ENCODE results near the gene CAMKMT. TPM values are rescaled to one million over a fixed set of nuclear protein-coding genes. Genes with fewer than 3 reads are reported as not detected.

CAMKMT gene
- total RNA-seq, 1 experiment from 2014 or later, result 17.4 TPM

DNA sequence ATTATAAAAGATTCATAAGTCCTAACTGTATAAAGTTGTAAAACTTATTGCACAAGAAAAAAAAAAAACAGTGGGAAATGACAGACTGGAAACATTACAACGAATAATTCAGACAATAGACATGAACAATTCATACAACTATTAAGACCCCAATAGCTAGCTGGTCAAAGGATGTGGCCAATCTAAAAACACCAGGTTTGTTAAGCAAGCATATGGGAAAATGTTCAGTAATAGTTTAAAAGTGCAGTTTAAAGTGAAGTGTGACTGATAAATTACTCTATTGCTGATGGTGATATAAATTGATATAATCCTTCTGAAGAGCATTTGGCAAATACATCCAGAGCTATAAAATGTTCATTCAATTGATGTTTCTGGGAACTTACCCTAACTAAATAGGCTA lies 289.0 kb downstream of the CAMKMT start:
- no peaks in the 10 kb centered on the region; a peak in 1 of 7 replicates for H3K36me3 Mint-ChIP-seq (ENCODE audit: insufficient read depth in 1 of 3, low read depth in 3 of 3)
- Histone ChIP-seq H3T11ph (ENCODE audit: low read length) (no peak overlapping the region), H2BK12ac (ENCODE audit: insufficient read length, low read depth, low read length) (no peak overlapping the region), H3K79me2 (ENCODE audit: insufficient read depth, low read length) (no peaks in the 10 kb centered on the region), H3K79me1 (ENCODE audit: insufficient read depth, low read depth, low read length, poor library complexity, severe bottlenecking) (no peaks in the 10 kb centered on the region), H2BK120ac (ENCODE audit: low read depth, low read length, poor library complexity, severe bottlenecking) (no peak overlapping the region), H3K4me2 (ENCODE audit: insufficient read depth, insufficient read length, low read length) (no peak overlapping the region), H2AK5ac (ENCODE audit: insufficient read length, low read length) (no peak overlapping the region), H3K27ac (ENCODE audit: insufficient read length, low read depth, low read length) (no peak overlapping the region), H4K8ac (replicated peaks; ENCODE audit: insufficient read length, low read depth, low read length) (no peak overlapping the region), H2AFZ (ENCODE audit: low read length) (no peak overlapping the region), H3K9me3 (ENCODE audit: control insufficient read depth, low read depth, low read length) (no peaks in the 10 kb centered on the region), H3K4ac (ENCODE audit: low read depth, low read length) (no peak overlapping the region), H4K20me1 (ENCODE audit: control insufficient read depth, insufficient read depth, insufficient read length) (no peaks in the 10 kb centered on the region), H3K23me2 (ENCODE audit: insufficient read length, low read depth, low read length, poor library complexity, severe bottlenecking) (no peaks in the 10 kb centered on the region), H2BK5ac (ENCODE audit: insufficient read length, low read length) (no peak overlapping the region), H2BK20ac (ENCODE audit: low read depth, low read length, poor library complexity, severe bottlenecking) (no peak overlapping the region), H4K5ac (ENCODE audit: insufficient read length, low read depth, low read length) (no peak overlapping the region), H4K91ac (ENCODE audit: insufficient read length, low read depth, low read length) (no peak overlapping the region), H3K9ac (ENCODE audit: extremely low read depth, insufficient read length, low read length) (no peak overlapping the region), H3K4me1 (ENCODE audit: insufficient read depth, low read length) (peaks cover 11% of the 10 kb centered on the region; the same call in 1 of the 2 replicates), H3K18ac (ENCODE audit: insufficient read length, low read depth, low read length) (no peak overlapping the region), H3K14ac (ENCODE audit: insufficient read depth, low read length) (no peak overlapping the region), H3K27me3 (ENCODE audit: insufficient read depth, low read length) (no peaks in the 10 kb centered on the region), H3K56ac (ENCODE audit: insufficient read length, low read depth, low read length) (no peak overlapping the region), H3K23ac (ENCODE audit: insufficient read length, low read depth, low read length) (no peak overlapping the region), H2BK15ac (ENCODE audit: low read depth, low read length) (no peak overlapping the region)
- H3K27me3 Mint-ChIP-seq (ENCODE audit: low read depth), result no peaks in the 10 kb centered on the region
- peaks cover 61 to 63% of the 10 kb centered on the region in 2 experiments for H3K4me1 Mint-ChIP-seq
- DNase-seq, result no peak
- no peak overlapping the region for H3K4me3 Mint-ChIP-seq
- no peaks in the 10 kb centered on the region for H3K9me3 Mint-ChIP-seq
- WGBS (ENCODE audit: extremely low coverage, insufficient read length, low lambda C conversion rate), result no CpG with 5 or more reads among the region's 1 CpG
- no peak overlapping the region for H3K27ac Mint-ChIP-seq
- TF ChIP-seq CTCF (conservative IDR thresholded peaks at IDR 0.05), result no peak

All from H9 (cell line).